GM19043 (cell line): ENCODE measurements around the gene EEF2KMT.

Experiments
- ATAC-seq: cut with Tn5 transposase; IDR thresholded peaks from one replicate; pipeline ENCODE4 v1.9.1; 2021; ENCODE audit warnings: low read depth; ENCODE audit not compliant: unreplicated experiment

EEF2KMT gene

DNA sequence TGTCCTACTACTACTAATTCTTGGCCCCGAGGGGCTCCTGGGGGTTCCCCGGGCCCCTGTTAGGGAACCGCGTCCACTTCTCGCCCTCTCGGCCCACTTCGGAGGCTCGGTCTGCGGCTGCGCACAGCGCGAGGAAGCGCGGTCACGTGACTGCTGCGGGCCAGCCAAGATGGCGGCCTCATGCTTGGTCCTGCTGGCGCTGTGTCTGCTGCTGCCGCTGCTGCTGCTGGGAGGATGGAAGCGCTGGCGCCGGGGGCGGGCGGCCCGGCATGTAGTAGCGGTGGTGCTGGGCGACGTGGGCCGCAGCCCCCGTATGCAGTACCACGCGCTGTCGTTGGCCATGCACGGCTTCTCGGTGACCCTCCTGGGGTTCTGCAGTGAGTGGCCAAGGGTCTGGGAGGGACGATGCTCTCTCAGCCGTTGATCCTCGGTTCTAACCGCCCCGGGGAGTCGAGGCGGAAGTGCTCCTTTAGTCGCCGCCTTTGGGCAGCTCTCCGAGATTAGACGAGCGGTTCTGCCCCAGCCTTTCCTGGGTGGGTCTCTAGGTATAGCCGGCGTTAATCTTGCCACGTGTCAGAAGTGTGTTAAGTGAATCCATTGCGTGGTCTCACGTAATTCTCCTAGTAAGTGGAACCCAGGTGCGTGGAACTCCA lies 25.8 kb downstream of the EEF2KMT start, which contains the start of gene ALG1:
ALG1 (plus strand) TSS at position 163 of the 653 bp plus-strand sequence; CDS start at position 170, 7 bp downstream.
- ATAC-seq, result peak; percentile 81

DNA sequence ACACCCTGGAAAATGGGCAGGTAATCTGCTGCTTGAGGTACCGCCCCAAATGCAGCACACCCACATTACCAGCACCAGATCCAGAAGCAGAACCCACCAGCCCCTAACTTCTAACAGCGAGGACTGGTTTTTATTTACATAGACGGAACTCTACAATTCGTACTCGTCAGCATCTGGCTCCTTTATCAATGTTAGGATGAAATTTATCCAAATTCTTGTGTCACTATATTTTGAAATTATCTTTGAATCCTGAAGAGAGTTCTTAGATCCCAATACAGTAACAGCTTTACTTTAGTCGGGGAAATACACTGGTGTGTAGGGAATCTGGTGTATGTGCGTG lies 26.3 kb downstream of the EEF2KMT start:
- no peak for ATAC-seq

DNA sequence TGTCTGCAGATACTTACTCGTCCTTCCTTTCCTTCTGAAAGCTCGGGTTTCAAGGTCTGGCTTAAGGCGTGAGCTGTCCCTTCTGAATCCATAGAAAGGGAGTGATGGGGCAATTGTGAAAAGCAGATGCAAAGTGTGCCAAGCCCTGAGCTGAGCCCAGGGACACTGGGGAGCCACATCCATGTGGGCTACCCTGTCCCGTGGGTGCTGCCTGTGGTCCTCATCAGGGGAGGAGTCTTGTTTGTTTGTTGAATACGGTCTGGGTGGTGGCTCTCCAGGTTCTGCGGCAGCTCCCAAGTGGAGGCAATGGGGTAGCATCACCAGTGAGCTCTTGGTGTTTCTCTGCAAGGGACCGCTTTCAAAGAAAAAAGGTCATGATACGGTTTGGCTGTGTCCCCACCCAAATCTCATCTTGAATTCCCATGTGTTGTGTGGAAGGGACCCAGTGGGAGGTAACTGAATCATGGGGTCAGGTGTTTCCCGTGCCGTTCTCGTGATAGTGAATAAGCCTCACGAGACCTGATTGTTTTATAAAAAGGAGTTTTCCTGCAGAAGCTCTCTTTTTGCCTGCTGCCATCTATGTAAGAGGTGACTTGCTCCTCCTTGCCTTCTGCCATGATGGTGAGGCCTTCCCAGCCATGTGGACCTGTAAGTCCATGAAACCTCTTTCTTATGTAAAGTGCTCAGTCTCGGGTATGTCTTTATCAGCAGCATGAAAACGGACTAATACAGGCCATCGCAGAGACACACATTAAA lies 27.0 kb downstream of the EEF2KMT start:
- ATAC-seq, result no peak

- ATAC-seq, result no peak
These were observed 27.7 kb downstream of the EEF2KMT start for GRCh38 chr16:5069854-5070253.

DNA sequence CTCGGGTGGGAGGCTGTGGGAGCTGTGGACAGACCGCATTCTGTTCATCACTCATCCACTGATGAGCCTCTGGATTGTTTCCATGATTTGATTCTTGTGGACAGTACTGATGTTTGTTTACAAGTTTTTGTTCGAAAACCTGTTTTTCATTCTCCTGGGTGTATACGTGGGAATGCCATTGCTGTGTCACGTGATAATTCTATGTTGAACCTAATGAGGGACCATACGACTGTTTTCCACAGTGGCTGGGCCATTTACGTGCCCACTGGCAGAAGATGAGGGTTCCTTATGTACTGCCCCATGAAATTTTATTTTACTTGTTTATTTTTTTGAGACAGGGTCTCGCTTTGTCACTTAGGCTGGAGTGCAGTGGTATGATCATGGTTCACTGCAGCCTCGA lies 28.5 kb downstream of the EEF2KMT start:
- no peak for ATAC-seq

- ATAC-seq, result no peak
These were observed 31.1 kb downstream of the EEF2KMT start for GRCh38 chr16:5066511-5066910.

DNA sequence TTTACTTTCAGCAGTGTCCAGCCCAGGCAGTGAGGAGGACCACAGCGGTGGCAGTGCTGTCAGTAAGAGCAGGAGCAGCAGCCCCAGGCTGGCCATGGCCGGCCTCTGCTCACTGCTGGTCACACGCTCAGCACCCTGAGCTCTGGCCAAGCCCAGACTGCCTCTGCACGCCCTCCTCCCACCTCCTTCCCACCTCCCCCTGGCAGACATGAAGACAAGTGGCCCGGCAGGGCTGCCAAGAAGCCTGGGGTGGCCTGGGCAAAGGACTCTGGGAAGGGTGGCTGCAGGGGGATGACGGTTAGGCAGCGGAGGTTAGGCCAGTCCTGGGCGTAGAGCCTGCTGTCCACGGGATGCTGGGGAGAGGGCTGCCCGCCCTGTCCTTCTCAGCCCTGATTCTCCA lies 31.8 kb downstream of the EEF2KMT start, which contains the start of gene C16orf89:
C16orf89 (minus strand) TSS at position 144 of the 400 bp plus-strand sequence; CDS start at position 96, 48 bp downstream.
- ATAC-seq, result no peak

DNA sequence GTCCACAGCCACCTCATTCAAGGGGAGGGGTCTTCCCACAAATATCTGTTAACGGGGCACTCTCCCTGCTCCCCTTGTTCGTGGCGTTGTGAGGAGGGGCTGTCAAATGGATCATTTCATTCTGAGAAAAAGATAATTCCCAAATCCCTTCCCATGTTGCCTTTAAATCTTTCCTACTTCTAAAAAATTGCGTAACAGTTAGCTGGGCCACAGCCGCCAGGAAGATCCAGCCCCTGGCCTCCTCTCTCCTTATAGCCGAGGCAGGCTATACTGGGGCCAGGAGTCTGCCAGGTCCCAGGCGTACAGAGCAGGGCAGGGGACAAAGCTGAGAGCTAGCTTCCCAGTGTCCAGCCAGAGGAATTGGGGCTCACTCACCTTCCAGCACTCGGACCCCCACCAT lies 32.3 kb downstream of the EEF2KMT start:
- ATAC-seq, result no peak

- ATAC-seq, result no peak
These were observed 32.7 kb downstream of the EEF2KMT start for GRCh38 chr16:5064915-5065314.

- ATAC-seq, result no peak
These were observed 34.5 kb downstream of the EEF2KMT start for GRCh38 chr16:5062790-5063765.

DNA sequence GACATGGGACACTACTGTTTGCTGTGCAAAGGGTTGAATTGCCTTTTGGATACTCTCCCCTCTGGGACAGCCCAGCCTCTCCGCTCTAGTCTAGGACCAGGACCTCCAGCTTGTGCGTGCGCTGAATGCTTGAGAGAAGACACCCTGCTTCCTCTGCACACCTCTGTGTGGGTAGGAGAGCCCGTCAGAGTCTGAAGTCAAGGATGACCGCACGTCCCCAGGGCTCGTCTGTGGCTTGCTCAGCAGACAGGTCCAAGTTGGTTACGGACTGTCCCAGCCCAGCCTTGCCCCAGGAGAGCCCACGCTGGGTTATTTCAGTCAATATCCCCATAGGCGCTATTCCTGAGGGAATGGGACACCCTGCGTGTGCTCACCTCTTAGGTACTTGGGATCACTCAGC lies 35.5 kb downstream of the EEF2KMT start:
- ATAC-seq, result no peak

DNA sequence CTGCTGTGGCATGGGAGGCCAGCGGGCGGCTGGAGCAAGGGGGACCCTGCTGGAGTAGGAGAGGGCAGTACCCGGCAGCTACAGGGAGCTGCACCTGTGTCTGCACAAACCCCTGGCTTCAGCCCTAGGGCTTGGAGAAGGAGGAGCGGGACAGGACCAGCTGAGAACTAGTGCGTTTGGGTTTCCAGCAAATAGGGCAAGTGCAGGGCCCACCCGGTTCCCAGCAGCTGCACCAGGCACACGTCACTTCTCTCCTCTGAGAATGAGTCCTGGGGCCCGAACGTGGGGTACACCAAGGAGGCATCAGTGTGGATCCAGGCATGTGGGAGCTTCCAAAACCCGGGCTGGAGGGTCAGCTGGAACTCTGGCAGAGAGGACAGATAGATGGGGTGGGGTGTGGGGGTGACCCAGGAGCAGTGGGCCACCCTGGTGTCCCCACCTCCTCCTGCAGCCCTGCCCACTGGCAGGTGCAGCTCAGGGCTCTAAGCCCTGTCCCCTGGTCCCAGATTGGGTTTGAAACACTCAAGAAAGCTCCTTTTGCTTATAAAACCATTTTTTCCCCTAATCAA lies 37.4 kb downstream of the EEF2KMT start:
- ATAC-seq, result no peak

GRCh38 chr16:5059386-5060072 lies 38.1 kb downstream of the EEF2KMT start:
- ATAC-seq, result no peak

GRCh38 chr16:5058476-5058875 lies 39.1 kb downstream of the EEF2KMT start:
- no peak for ATAC-seq

- ATAC-seq, result peak; percentile 70
These were observed 41.2 kb downstream of the EEF2KMT start for GRCh38 chr16:5056352-5056751.

GRCh38 chr16:5054876-5055865 lies 42.4 kb downstream of the EEF2KMT start:
- ATAC-seq, result no peak

DNA sequence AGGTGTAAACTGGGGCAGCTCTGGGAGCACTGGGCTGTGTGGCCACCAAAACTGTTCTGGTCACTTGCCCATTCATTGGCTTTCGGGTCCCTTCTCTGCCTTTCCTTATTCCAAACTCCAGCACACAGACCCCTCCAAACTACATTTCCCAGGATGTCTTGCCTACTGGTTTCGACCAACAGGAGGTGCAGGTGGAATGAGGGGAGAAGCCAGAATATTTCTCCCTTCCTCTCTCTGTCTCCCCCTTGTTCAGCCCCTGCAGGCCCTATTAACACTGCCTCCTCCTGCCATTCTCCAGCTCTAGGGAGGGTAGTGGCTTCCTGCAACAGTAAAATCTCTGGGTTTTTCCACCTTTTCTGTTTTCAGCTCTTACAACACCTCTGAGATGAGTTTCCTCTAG lies 50.7 kb downstream of the EEF2KMT start:
- ATAC-seq, result no peak

DNA sequence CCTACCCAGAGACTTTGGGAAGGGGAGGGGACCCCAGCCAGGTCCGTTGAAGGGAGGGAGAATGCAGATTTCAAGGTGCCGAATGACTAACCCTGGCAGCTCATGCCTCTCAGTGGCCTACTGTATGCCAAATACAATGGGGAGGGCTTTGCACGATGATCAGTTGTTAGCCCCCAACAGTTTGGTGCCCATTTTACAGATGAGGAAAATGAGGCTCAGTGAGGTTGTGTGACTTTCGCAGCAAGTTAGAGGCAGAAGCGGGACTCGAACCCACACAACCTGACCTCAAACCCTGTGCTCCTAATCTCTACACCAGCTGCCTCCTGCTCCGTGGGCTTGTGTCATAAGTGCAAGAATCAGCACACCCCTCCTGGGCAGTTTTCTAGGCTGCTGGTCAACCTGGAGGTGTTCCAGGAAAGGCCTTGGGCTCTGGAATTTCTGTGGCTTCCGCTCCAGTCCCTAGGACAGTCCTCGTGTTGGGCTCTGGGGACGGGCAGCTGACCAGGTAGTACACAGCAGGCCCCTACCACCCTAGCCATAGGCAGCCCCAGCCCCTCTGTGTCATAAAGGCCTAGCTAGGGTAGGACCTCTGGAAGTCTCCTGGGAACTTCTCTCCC lies 52.0 kb downstream of the EEF2KMT start:
- ATAC-seq, result no peak
